HG02870 (cell line): ENCODE data around the gene CA5A.
"Not testable (repeated sequence)": the region's sequence is repeated elsewhere in the genome, so short reads cannot be mapped to it uniquely, and the experiment has no call there.

Experiments used
- ATAC-seq: cut with Tn5 transposase; IDR thresholded peaks from one replicate; pipeline ENCODE4 v1.9.1; 2021; ENCODE audit warnings: mild to moderate bottlenecking, moderate library complexity; ENCODE audit not compliant: unreplicated experiment

CA5A gene

GRCh38 chr16:87936375-87937230 lies at the start of gene CA5A:
CA5A (minus strand) TSS chr16:87936529; CDS start chr16:87936450, 79 bp downstream.
- ATAC-seq = no peak

DNA sequence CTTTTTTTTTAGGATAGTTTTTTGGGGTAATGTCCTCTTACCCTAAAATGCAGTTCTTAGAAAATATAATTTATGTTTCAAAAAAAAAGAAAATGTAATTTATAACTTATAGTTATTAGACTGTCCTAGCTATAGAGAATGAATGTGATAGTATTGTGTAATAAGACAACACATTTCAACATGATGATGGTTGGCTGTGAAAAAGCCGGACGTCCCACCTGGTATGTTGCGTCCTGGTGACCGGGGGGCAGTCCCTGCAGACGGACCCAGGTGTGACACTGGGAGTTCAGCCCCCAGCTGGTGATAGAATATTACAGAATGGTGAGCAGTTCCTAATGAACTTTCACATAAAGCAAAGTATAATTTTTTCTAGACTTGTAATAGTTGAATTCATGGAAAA lies 49.2 kb upstream of the CA5A start:
- not testable (repeated sequence) for ATAC-seq

GRCh38 chr16:87984632-87985267 lies 48.4 kb upstream of the CA5A start:
- no peak for ATAC-seq

GRCh38 chr16:87984180-87984579 lies 47.9 kb upstream of the CA5A start:
- ATAC-seq = not testable (repeated sequence)

GRCh38 chr16:87983737-87984097 lies 47.4 kb upstream of the CA5A start:
- ATAC-seq = not testable (repeated sequence)

- not testable (repeated sequence) for ATAC-seq
Observed at GRCh38 chr16:87983072-87983736, 46.9 kb upstream of the CA5A start.

GRCh38 chr16:87982581-87983041 lies 46.3 kb upstream of the CA5A start:
- no peak for ATAC-seq

DNA sequence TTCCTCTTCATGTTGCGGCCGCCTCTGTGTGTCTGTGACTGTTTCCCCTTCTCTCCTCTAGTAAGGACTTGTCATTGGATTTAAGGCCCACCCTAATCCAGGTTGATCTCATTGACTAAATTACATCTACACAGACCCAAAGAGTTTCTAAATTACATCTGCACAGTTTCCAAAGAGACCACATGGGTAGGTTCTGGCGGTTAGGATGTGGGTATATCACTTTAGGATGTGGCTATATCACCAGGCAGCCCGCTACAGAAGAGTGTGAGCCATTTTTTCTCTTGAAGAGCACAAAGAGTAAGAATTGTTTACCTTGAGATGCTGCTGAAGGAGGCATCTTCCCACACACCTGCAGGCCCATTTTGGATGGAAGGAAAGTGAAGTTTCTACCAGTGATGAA lies 45.0 kb upstream of the CA5A start:
- not testable (repeated sequence) for ATAC-seq

- not testable (repeated sequence) for ATAC-seq
Observed at GRCh38 chr16:87979911-87980630, 43.7 kb upstream of the CA5A start.

DNA sequence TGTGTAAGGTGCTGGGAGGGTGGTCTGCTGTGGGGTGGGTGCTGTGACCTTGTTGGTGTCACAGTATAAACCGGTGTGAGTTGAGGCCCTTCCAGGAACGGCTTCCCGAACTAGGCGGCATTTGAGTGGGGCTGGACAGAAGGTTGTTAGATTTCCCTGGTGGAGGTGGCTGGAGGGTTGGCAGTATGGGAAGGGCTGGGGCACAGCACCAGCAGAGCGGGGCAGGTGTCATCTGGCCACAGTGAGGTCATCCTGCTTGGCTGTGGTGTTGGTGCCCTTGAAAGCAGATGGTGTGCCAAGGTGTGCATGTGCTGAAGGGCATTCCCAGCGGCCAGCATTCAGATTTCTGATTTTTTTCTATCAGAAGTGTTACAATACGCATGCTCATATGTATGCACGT lies 43.0 kb upstream of the CA5A start:
- ATAC-seq = no peak

DNA sequence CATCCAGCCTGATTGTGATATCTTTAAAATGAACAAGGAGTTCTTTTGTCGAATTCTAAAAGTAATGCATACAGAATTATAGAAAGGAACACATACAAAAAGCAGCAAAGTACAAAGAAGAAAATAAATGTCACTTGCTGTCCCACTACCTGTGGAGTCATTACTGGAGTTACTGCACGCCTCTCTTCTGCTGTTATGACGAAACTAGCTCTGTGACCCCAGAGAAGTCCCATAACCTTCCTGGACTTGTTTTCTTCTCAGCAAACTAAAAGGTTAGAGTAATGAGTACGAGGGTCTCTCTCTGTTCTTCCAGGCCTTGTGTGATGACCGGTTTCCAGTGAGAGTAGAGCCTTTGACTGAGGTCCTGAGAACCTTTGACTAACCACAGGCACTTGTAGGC lies 41.8 kb upstream of the CA5A start:
- ATAC-seq = no peak

GRCh38 chr16:87976665-87977064 lies 40.3 kb upstream of the CA5A start:
- ATAC-seq = no peak

GRCh38 chr16:87974178-87974577 lies 37.8 kb upstream of the CA5A start:
- ATAC-seq = no peak

GRCh38 chr16:87973717-87974116 lies 37.4 kb upstream of the CA5A start:
- ATAC-seq = no peak

GRCh38 chr16:87971933-87972332 lies 35.6 kb upstream of the CA5A start:
- ATAC-seq = no peak

DNA sequence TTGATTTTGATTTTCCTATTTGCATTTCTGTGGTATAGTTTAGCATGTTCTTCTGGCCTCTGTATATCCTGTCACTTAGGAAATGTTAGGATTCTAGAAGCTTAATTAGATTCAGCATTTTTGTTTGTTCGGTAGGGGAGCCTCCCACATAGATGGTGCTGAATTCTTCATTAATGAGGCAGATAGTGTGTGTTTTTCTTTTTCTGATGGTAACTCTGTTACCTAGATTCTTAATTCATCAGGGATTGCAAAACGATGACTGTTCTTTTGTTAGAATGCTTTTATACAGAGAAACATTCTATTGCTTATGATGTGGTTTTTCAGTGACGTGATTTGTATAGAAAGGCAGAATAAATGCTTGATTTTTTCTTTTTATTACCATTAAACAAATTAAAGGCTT lies 33.9 kb upstream of the CA5A start:
- ATAC-seq = no peak

DNA sequence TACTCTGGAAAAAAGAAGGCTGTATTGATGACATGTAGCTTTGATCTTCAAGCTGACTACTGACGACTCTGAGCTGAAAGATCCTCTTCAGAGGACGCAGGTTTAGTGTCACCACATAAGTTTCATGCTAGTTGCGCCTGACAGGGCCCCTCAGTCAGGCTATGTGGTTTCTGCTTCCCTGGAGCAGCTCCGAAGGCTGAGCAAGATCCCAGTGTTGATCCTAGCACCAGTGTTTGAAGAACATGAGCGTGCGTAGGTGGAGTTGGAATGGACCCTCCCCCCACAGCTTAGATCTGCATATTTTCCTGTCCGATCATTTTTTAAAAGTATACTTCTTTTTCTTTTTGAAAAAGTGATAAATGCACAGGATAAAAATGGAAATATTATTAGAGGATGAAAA lies 32.2 kb upstream of the CA5A start:
- no peak for ATAC-seq

DNA sequence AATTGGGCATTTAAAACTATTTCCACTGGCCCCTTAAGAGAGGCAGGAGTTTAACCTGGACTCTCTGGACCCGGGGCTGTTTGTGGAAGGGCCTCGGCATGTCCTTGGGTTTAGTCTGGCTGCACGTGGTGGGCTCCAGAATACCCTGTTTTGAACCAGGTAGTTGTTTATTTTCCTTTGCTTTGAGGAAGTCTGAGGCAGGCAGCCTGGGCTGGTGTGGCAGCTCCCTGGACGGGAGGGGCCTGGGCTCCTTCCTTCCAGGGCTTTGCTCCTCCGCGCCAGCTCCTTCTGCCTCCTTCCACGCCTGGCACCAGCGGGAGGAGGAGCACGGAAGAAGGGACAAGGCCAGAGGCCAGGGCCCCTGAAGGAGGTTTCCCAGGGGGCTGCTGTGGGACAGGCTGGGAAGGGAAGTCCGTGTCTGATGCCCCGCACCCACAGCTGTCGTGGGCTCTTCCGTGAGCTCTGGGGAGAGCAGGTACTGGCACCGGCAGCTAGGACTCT lies 30.4 kb upstream of the CA5A start:
- no peak for ATAC-seq

GRCh38 chr16:87966064-87966645 lies 29.8 kb upstream of the CA5A start:
- ATAC-seq = no peak

DNA sequence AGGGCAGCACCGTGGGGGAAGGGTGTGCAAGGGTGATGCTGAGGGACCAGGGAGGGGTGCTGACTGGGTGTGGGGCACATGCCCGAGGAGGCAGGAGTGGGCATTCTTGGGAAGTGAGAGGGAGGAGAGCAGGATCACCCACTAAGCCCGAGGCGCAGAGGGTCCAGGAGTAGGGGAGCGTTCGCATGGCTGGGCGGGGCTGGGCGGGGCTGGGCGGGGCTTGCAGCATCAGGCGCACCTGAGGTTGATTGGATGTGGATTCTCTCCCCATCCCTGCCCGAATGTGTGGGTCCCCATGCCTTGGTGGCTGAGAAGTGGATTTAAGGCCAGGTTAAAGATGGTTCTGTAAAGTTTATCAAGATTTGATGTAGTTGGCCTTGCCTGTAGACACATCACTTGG lies 29.1 kb upstream of the CA5A start:
- no peak for ATAC-seq
